GM23248 (cell line): ENCODE results near the gene LCE7A.

Experiments
- EZH2 ChIP-seq: fragments of 200-600 bp; sonication (generic); IDR thresholded peaks from 2 replicates; pipeline ENCODE4 v1.6.1; 2018; ENCODE audit warnings: antibody characterized with exemption, mild to moderate bottlenecking; ENCODE audit not compliant: insufficient read depth, poor library complexity, severe bottlenecking
- EZH2phosphoT487 ChIP-seq: fragments of 200-600 bp; sonication (generic); IDR thresholded peaks from 2 replicates; pipeline ENCODE4 v1.6.1; 2018; ENCODE audit warnings: antibody characterized with exemption, moderate library complexity, mild to moderate bottlenecking, low read depth; ENCODE audit not compliant: insufficient read depth

DNA sequence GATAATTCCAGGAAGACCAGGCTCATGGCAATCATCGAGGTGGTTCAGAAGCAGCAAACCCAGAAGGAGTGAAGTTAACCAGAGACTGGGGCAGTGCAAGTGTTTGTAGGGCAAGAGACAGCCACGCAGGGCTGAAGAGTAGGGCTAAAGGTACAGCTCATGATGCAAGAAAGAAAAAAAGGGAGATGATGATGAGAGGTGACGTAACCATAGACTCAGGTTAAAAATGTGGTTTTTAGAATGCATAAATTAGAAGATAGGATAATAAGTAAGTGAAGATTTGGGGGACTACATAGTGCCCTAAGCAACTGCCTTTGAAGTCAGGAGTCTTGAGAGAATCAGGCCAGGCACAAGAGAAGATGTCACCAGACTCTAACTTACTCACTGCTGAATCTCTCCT, 333 bp downstream of the LCE7A start:
- TF ChIP-seq EZH2 (no peak), EZH2phosphoT487 (no peak)
